NCI-H524 (cell line): ENCODE results near the gene C10orf90.

ENCODE experiments used
- DNase-seq, 2 experiments: peaks; one replicate each; lab custom pipeline; 2025; lab: John Stamatoyannopoulos, UW

C10orf90 gene, protein sequence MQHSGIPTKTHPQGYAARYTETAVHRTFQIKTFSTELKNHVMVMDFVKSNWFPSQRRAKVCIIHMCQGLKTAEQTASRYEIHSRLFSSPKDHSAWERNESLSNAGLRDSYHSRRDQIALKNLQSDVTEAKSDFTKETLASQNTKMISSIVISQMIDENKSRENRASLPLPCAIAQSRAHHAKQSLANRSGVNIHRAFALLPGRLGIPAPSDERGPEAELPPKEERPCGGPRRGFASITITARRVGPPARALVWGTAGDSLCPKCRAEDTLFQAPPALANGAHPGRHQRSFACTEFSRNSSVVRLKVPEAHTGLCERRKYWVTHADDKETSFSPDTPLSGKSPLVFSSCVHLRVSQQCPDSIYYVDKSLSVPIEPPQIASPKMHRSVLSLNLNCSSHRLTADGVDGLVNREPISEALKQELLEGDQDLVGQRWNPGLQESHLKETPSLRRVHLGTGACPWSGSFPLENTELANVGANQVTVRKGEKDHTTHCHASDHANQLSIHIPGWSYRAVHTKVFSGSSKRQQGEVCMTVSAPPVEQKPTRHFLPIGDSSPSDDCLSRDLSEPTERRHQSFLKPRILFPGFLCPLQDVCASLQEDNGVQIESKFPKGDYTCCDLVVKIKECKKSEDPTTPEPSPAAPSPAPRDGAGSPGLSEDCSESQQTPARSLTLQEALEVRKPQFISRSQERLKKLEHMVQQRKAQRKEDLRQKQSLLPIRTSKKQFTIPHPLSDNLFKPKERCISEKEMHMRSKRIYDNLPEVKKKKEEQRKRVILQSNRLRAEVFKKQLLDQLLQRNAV

GRCh38 chr10:126670056-126670894 lies at the start of gene C10orf90:
Gene C10orf90, minus strand, starts transcription at chr10:126670693. Its CDS starts 213 bp downstream, at chr10:126670480.
- DNase-seq: no peak

DNA sequence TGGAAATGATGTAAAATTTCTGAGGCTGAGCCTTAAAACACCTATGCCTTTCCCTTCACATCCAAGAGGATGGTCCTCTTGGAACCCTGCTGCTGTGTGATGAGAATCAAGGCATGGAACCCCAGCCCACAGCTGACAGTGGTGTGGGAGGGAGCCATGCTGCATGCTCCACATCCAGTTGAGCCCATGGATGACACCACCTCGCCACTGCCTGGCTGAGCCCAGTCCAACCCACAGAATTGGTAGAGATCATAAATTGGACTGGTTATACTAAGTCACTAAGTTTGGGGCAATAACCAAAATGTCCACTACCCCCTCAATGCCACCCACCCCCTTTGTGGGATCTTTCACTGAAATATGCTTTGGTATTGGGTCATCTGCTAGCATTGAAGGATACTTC lies 45.9 kb upstream of the C10orf90 start:
- no peak for DNase-seq

- DNase-seq: no peak
Measured at GRCh38 chr10:126713594-126713993, 43.1 kb upstream of the C10orf90 start.

DNA sequence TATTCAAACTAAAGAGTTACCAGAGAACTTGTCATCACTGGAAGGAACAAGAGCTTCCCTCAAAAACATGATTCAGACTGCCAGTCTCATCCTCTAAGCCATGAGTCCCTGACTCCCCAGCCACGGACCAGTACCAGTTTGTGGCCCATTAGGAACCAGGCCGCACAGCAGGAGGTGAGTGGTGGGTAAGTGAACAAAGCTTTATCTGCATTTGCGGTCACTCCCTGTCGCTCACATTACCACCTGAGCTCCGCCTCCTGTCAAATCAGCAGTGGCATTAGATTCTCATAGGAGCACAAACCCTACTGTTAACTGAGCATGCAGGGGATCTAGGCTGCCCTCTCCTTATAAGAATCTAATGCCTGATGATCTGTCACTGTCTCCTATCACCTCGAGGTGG lies 42.2 kb upstream of the C10orf90 start:
- no peak for DNase-seq

DNA sequence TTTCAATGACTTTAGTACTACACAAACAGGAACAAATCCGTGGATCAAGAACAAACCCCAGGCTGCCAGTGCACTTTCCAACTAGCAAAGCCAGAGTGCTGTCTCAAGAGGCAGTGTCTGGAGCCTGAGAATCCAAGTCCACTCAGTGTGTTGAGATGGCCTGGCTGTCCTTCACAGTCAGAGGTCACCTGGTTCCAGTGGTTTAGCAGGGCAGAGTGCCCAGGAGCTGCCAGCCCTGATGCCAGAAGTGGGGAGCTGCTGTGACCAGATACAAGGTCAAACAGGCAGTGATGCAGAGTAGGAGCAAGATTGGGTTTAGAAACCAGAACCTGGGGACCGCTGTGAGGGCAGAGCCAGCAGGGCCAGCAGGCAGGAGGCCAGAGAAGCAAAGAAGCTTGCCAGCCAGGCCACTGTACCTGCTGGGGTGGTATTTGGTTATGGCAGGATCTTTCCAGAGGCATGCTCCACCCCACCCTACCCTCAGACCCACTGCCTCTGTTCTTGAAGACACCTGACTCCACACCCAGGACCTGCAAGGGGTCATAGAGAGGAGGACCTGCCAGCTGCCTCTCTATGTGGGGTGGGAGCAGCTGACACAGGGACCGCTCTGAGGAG lies 35.6 kb upstream of the C10orf90 start:
- no peak for DNase-seq

GRCh38 chr10:126705131-126705530 lies 34.6 kb upstream of the C10orf90 start:
- no peak for DNase-seq

- no peak for DNase-seq
Measured at GRCh38 chr10:126704649-126705048, 34.2 kb upstream of the C10orf90 start.

GRCh38 chr10:126702181-126702580 lies 31.7 kb upstream of the C10orf90 start:
- DNase-seq: no peak

GRCh38 chr10:126701526-126701925 lies 31.0 kb upstream of the C10orf90 start:
- no peak for DNase-seq

GRCh38 chr10:126696684-126697083 lies 26.2 kb upstream of the C10orf90 start:
- no peak for DNase-seq

GRCh38 chr10:126691456-126691855 lies 21.0 kb upstream of the C10orf90 start:
- DNase-seq: no peak

DNA sequence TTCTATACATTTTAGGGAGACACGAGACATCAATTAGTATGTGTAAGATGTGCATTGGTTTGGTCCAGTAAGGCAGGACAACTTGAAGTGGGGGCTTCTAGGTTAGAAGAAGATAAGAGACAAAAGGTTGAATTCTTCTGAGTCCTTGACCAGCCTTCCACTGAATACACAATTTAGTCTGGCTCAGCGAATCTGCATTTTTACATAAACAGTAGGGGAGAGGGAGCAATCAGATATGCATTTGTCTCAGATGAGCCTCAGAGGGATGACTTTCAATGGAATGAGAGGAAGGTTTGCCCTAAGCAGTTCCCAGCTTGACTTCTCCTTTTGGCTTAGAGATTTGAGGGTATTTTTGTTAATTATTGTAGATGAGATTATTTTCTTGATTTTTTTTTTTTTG lies 20.0 kb upstream of the C10orf90 start:
- no peak for DNase-seq

GRCh38 chr10:126689461-126689994 lies 19.0 kb upstream of the C10orf90 start:
- no peak for DNase-seq

DNA sequence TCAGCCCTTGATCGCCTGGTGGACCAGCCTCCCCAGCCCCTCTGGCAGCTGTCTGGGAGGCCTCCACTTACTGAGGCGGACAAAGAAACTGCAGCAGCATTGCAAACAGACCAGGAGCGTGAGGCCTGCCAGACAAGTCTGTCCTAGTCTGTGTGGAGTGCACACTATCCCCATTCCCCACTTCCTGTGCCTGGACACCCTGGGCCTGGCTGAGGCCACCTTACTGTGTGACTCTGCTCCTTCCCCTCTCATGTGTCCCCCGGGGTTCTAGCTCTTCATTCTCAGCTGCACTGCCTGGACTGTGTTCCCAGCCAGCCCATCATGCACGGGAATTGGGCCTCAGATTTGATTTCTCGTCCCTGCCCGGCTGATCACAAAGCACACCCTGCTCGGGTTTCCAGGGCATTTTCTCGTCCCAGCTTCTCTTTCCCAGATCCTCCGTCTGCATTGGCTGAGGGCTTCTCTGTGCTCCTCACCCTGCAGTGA lies 16.7 kb upstream of the C10orf90 start:
- no peak for DNase-seq

DNA sequence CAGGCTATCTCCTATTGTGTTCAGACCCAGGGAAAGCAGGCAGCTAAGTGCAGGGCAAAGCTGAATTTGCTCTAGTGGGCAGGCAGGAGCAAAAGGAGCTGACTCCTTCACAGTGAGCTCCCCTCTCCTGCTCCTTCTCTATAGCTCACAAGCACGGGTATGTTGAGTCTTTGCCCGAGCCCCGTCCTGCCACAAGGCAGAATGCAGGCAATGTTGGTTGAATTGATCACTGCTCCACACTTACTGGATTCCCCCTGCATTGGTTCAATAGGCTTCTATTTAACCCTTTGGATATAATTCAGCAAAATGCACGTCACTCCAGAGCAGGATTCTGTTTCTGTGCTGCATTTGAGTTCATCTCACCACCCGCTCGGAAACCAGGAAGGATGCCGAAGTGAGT lies 16.2 kb upstream of the C10orf90 start:
- no peak for DNase-seq

DNA sequence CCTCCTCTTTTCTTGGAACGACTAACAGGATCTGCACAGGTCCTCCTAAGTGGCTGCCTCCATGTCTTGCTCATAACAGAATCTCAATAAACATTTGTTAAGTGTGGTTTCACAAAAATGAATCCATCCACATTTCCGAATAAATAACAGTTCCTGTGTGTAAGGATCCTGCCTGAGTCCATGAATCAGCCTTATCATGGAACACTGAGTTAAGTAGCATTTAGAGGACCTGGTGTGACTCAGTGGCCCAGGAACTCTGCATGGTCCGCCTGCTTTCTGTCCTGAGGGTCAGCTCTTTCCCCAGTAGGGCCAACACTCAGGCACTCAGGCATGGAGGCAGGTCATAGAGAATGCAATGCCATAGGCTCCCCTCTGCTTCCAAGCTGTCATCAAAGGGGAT lies 15.8 kb upstream of the C10orf90 start:
- DNase-seq: no peak

DNA sequence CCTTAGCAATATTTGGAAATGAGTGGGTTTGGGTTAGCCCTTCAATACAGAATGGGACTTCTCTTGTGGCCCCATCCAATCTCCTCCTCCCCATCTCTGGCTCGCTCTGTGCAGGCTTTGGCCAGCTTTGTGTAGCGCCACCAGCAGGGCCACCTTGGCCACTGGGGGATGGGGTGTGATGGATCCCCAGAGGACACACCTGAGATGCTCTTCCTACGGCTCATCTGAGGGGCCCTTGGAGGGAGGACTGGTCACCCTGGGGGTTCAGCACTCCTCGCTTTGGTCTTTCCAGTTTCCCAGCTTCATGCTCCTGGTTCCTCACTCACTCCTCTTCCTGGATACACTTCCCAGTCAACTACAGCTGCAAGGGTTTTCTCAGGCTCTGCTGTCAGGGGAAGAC lies 15.3 kb upstream of the C10orf90 start:
- no peak for DNase-seq

GRCh38 chr10:126684171-126684745 lies 13.8 kb upstream of the C10orf90 start:
- DNase-seq: no peak

DNA sequence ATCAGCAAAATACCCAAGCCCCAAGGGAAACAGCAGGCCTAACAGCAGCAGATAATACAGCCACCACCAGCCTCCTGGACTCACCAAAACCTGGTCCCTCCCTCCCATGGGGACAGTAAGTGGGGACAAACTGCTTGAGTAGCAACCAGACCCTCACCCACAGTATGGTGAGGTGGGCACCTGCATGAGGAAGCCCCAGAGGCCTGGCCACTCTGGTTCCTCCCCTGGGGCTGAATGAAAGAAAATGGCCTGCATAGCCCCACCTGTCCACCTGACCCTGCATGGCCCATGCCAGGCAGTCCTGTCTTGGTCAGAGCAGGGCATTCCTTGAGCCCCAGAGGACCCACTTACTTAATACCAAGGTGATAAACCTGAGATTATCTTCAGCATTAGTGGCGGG lies 13.0 kb upstream of the C10orf90 start:
- DNase-seq: no peak

DNA sequence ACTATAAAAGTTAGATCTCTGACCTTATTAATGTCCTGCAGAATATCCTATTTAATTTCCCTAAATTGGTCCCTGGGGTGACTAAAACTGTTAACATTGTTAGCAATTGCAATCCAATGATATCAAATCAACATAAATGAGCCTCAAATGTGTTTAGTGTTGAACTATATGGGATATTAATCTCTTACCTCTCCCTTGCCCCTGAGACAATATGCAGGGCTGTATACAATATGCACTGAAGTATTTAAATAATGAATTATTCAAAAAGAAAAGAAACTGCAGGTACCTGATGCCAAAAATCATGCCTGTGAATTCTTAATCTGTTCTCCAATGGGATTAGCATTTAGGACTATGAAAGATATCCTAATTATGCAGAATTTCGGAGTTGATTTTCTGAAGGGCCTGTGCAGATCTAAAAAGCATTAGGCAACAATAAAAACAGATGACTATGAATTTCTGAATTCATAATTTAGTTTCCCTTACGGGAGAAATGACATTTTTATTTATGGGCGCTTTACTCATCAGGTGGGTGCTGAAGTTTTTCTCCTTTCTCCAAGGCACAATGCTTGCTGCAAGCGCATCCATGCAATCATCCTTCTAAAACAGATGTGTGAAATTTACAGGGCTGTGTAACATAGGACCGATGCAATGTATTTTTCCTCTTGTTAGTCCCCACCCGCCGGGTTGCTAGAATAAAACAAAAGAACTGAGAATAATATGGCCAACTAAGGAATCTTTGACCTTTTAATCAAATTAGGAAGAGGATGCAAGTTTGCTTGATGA lies 5.4 kb upstream of the C10orf90 start:
- peak in 1 of 2 experiments; percentile 33 for DNase-seq
